HFF-Myc (cell line): ENCODE results near the gene HOXA5.

ENCODE experiments used
- DNase-seq: peaks from one replicate; pipeline ENCODE4 v3.0.0-alpha.2; 2011; ENCODE audit warnings: low read depth; ENCODE audit errors: extremely low read depth
- H3K4me3 ChIP-seq: replicated peaks from 2 replicates; pipeline ENCODE4 v1.5.1; 2011; ENCODE audit warnings: low read depth, mild to moderate bottlenecking, control low read depth, low read length
- CTCF ChIP-seq: IDR thresholded peaks from 2 replicates; pipeline ENCODE4 v1.5.1; 2012; ENCODE audit warnings: mild to moderate bottlenecking, low read depth, low read length, control low read depth; ENCODE audit errors: missing control alignments

The HOXA5 gene

GRCh38 chr7:27154901-27155815 is 11.7 kb upstream of the HOXA5 start:
- H3K4me3 ChIP-seq: peak overlapping the region; percentile 60
- no peak for TF ChIP-seq CTCF
- no peak for DNase-seq

GRCh38 chr7:27154369-27154768 is 10.9 kb upstream of the HOXA5 start:
- no peak overlapping the region for H3K4me3 ChIP-seq
- DNase-seq: no peak
- no peak for TF ChIP-seq CTCF

- TF ChIP-seq CTCF: no peak
- no peak for DNase-seq
- no peak overlapping the region for H3K4me3 ChIP-seq
Measured at GRCh38 chr7:27153526-27153925, 10.0 kb upstream of the HOXA5 start.

GRCh38 chr7:27152816-27153442 is 9.4 kb upstream of the HOXA5 start:
- no peak for DNase-seq
- TF ChIP-seq CTCF: no peak
- H3K4me3 ChIP-seq: peak overlapping the region; percentile 50

GRCh38 chr7:27151931-27152815 is 8.7 kb upstream of the HOXA5 start, which contains the start of gene HOXA3:
HOXA3 (minus strand) TSS chr7:27152583; CDS start chr7:27110640, 41,943 bp downstream.
- no peak for DNase-seq
- peak within 1 kb of the TSS; percentile 50 for H3K4me3 ChIP-seq
- no peak for TF ChIP-seq CTCF

- peak overlapping the region; percentile 50 for H3K4me3 ChIP-seq
- DNase-seq: no peak
- no peak for TF ChIP-seq CTCF
Measured at GRCh38 chr7:27151341-27151930, 8.0 kb upstream of the HOXA5 start.
